H54 (cell line): ENCODE results near the gene LNPEP.
A peak's percentile ranks its signal among the peaks of the same experiment; 100 is the strongest.

Experiments used
- DNase-seq: peaks from one replicate; pipeline ENCODE4 v3.0.0; 2011; ENCODE audit warnings: low spot score, mixed read lengths; ENCODE audit not compliant: insufficient read length
- FAIRE-seq: peaks from 3 replicates; lab custom pipeline; 2011; peaks lifted over from hg19 to GRCh38; lab: Jason Lieb, UNC
- POLR2A ChIP-seq: IDR thresholded peaks from 2 replicates; pipeline ENCODE4 v1.6.1; 2011; ENCODE audit warnings: low read depth, mild to moderate bottlenecking, low read length

The LNPEP gene

DNA sequence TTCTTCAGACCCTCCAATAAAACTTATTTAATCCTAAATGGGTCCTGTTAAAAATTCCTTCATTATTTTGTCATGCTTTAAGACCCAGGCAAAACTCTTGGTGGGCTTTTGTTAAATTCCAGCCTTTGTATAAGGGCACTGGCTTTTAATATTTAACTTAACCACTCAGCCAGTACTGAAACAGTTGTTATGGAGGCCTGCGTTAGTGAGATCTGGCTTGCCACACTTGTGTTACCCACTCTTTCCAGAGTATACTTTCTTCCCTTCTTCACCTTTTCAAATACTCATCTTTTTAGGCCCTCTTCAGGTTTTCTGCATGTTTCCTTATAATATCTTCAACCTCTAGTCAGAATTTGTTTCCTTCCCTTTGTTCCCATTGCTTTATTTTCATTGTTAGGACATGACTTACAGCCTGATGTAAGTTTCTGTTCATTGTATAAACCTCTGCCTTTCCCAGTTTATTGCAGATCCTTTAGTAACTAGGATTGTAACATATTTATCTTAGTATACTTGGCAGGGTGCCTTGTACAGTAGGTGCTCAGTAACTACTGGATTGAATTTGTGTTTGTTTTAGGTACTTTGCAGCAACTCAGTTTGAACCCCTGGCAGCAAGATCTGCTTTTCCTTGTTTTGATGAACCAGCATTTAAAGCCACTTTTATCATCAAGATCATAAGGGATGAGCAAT lies 48.8 kb downstream of the LNPEP start:
- no peak for DNase-seq

DNA sequence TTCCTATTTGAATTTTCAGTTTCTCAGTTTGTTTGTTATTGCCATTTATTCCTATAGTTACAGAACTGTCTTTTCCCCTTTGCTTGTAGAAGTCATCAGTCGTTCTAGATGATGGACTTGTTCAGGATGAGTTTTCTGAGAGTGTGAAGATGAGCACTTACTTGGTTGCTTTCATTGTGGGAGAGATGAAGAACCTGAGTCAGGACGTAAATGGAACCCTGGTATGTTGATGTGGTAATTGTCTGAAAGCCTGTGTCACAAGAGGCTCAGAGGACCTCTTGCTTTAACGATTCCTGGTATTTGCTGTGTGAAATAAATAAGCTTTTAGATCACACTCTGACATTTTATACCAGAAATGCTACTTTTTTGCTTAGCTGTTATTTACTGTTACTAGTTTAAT lies 50.6 kb downstream of the LNPEP start:
- FAIRE-seq = peak; percentile 89
- TF ChIP-seq POLR2A = no peak
- DNase-seq = no peak

More for the DNA sequence above, 48.8 kb downstream of the LNPEP start:
- FAIRE-seq = peak; percentile 23
- TF ChIP-seq POLR2A = no peak

DNA sequence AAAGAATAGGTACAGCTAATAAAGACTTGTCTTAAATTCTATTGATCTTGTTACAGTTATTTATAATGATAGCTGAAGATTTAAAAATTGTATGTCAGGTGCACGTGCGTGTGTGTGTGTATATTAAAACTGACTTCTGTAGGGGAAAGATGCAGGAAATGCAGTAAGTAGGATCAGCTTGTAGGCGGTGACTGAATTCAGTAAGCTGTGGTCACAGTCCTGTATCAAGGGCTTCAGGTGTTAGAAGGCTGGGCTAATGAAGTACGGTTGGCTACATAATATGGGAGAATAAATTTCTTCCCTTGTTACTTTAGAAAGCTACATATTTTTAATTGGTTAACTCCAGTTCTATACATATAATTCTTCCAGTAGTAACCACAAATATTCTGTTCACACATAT lies 54.2 kb downstream of the LNPEP start:
- TF ChIP-seq POLR2A = no peak
- DNase-seq (no peak), FAIRE-seq (no peak)

DNA sequence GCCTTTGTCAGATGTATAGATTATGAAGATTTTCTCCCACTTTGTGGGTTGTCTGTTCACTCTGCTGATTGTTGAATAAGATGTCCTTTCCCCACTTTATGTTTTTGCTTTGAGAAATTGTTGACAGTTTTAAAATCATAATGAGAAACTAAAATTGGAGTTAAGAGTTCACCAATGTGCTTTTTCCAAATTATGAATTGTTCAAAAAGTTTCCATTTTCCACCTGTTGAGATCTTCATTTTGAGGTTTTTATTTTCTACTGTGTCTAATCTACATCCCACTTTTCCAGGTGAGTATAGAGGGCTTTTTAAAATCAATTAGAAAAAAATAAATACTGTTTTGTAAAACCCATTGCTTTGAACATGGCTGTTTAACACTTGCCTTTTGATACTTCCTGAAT lies 55.8 kb downstream of the LNPEP start:
- no peak for FAIRE-seq
- no peak for TF ChIP-seq POLR2A
- no peak for DNase-seq

DNA sequence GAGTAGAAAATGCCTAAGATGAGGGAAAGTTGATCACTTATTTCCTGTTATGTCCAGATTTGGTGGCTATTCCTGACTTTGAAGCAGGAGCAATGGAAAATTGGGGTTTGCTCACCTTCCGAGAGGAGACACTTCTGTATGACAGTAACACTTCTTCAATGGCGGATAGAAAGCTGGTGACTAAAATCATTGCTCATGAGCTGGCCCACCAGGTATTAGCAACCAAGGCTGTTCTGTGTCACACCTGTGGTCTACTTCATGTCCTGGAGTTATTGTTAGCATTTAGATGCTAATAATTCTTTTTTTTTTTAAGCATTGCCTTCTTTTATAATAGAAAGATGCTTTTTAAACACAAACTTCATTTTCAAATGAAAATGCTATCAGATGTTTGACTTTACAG lies 57.9 kb downstream of the LNPEP start:
- TF ChIP-seq POLR2A = no peak
- no peak for FAIRE-seq
- DNase-seq = no peak

DNA sequence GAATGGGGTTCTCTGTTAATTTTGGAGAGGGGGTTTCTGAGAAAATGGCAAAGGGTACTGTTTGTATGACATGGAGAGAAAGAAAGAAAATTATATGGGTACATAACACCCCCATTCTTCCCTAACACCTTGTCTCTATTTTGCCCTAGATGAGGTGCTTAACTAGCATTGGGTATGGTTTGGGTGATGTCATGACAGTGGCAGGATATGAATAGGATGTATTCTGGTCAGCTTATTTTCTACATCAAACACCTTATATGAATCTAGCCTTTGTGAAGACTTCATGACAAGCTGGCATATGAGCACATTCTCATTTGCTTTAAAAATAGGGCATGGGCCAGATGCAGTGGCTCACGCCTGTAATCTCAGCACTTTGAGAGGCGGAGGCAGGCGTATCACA lies 58.6 kb downstream of the LNPEP start:
- no peak for TF ChIP-seq POLR2A
- FAIRE-seq (no peak), DNase-seq (no peak)

DNA sequence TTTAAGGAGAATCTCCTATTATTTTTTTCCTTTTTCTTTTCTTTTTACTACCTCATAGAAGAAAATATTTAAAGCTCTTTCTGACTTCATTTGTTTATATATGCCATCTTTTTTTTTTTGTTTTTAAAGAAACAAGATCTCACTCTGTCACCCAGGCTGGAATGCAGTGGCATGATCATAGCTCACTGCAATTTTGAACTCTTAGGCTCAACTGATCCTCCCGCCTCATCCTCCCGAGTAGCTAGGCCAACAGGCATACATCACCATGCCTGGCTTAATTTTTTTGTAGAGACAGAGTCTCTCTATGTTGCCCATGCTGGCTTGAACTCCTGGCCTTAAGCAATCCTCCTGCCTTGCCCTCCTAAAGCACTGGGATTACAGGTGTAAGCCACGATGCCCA lies 59.5 kb downstream of the LNPEP start:
- DNase-seq (no peak), FAIRE-seq (no peak)
- TF ChIP-seq POLR2A = no peak

DNA sequence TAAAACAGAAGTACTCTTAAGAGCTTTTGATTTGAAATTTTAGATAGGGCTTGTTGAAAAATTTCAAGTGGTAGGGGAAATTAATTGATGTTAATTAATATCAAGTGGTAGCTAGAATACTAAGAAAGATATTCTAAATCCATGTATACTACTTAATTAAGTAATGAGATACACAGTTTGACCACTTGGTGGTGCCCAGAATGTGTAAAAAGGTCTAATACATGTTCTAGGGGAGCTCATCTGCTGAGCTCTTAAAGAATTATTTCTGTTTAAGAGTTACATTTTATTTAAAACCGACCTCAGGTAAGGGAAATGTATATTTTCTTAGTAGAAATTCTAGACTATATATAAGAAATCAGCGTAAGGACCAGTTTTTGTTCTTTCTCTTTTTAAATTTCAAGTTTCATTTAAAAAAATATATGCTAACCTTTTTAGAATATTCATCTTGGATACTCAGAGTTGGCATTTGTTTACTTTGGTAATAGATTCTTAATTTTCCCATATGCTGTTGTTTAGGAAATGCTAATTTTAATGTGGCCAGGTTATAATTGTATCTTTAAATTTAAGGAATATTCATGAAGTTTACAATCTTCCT lies 61.5 kb downstream of the LNPEP start:
- TF ChIP-seq POLR2A = no peak
- no peak for FAIRE-seq
- no peak for DNase-seq

DNA sequence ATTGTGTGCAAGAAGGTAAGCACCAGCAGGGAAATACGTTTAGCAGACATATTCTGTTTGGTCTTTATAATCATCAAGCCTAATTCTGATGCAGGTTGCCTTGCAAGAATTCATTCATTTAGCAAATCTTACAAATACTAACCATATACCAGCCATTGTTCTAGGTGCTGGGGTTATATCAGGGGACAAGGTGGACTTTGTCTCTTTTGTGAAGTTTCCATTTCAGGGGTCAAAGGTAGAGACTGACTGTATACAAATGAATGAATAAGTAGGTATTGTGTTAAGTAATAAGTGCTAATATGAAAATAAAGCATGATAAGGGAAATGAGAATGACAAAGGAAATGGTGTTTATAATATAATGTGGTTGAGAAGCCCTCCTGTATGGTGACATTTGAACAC lies 64.0 kb downstream of the LNPEP start:
- TF ChIP-seq POLR2A = no peak
- DNase-seq = no peak
- no peak for FAIRE-seq

DNA sequence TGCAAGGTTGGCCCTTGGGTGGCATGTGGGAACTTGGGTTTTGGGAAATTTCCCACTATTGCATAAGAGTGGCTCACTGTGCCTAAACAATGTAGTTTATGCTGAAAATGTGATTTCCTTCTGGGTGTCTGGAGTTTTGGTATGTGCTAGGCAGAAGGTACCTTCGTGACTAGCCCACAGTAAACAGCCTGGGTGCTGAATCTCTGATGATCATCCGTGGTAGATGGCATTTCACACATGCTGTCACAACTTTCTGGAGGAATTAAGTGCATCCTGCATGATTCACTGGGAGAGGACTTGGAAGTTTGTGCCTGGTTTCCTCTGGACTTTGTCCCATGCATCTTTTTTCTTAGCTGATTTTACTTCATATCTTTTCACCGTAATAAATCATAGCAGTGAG lies 64.5 kb downstream of the LNPEP start:
- FAIRE-seq (no peak), DNase-seq (no peak)
- TF ChIP-seq POLR2A = no peak

DNA sequence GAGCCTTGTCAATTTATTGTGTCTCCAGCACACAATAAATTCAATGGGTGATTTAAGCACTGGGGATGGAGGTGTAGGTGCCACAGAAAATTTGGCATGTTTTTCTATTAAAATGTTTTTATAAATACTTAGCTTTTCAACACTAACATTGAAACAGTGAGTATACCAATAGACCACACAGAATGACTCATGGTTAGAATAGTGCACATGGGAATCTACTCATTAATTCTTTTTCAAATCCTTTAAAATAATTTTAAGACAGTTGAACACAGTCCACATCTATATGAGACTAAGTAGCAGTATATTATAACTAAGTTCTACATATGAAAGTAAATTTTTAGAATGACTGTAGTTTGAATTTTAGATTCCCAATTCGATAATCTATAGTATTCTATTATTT lies 67.1 kb downstream of the LNPEP start:
- DNase-seq = no peak
- FAIRE-seq = no peak
- TF ChIP-seq POLR2A = no peak

DNA sequence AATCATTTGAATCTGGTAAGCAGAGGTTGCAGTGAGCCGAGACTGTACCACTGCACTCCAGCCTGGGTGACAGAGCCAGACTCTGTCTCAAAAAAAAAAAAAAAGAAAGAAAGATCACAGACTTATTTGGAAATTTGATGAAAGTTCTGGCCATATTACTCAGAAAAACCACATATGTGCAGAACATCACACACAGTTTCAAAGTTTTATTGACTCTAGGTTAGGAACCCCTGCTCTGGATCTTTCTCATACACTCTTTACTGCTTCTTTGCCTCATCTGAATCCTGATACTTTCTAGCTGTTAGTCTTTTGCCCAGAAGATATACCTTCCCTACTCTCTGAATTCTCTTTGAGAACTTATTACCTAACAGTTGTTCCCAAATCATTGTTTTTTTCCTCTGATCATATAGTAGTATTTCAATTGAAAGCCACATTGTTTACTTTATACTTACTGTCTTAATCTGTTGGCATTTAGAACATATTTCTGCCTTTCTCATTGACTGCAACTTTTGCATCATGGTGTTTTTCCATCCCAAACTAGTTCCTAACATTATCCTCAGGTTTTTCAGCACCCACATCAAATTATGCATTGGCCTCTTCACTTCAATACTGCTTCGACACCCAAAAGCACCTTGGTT lies 68.7 kb downstream of the LNPEP start:
- FAIRE-seq (no peak), DNase-seq (no peak)
- no peak for TF ChIP-seq POLR2A

DNA sequence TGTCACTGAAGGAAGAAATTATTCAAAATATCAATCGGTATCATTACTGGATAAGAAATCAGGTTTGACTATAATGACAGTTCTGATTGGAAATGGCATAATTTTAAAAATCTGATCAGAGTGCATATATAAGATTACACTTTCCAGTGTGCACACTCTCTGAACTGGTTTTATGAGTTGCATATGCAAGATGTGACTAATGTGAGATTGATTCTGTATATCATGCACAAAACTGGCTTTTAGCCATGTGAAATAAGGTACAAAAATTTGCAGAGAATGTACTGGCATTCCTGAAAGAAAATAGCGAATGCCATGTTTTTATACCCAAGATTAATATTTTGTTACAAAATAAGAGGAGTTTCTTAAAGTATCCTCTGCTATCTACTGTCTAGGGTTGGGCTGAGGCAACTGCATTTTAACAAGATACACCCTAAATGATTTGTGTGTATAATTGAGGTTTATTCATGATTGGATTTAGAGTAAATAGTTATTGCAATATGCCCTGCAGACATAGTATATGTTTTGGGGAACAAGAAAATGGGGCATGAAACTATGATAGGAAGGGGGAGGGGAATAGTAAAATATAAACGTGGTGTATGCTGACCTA lies 70.7 kb downstream of the LNPEP start:
- DNase-seq (no peak), FAIRE-seq (peak; percentile 15)
- no peak for TF ChIP-seq POLR2A

DNA sequence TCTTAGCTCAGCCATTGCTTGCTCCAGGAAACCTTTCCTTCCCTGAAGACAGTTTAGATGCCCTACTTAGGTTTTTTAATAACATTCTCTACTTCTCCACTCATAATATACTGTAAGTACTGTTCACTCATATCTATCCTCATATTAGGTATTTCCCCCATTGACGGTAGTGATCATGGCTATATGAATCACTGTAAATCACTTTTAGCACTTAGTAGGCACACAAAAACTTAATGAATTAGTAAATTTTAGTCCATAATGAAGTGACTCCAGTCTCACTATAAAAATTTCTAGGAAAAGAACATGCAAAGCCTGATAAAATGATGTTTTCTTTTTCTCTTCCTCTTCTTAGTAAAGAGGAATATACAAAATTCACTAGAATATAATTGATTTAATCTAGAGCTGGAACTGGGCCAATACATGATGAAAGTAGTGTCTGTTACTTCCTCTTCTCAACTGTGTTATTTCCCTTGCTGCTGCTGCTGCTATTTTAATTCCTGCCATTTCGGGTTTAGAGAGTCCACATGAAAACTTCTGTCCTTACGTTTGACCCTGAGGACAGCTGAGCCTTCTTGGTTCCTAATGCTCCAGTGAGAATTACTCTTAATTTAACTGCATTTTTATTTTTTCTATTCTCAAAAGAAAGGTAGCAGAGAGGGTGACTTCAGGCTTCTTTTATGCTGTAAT lies 73.5 kb downstream of the LNPEP start:
- FAIRE-seq (no peak), DNase-seq (no peak)
- TF ChIP-seq POLR2A = no peak
